HG02938 (cell line): Measurements from ENCODE around the gene SHC1.

ENCODE experiments used
- ATAC-seq: cut with Tn5 transposase; IDR thresholded peaks from one replicate; pipeline ENCODE4 v1.9.1; 2021; ENCODE audit warnings: mild to moderate bottlenecking, moderate library complexity; ENCODE audit not compliant: unreplicated experiment

The SHC1 gene

GRCh38 chr1:154970631-154971340 lies at the start of gene SHC1:
SHC1 (minus strand) TSS chr1:154970747; CDS start chr1:154970526, 221 bp downstream.
- ATAC-seq: no peak

- no peak for ATAC-seq
Measured at GRCh38 chr1:155019377-155020245, 49.1 kb upstream of the SHC1 start.

- ATAC-seq: no peak
Measured at GRCh38 chr1:155018617-155019348, 48.2 kb upstream of the SHC1 start.

GRCh38 chr1:155017946-155018316 lies 47.4 kb upstream of the SHC1 start:
- ATAC-seq: no peak

GRCh38 chr1:155017041-155017945 lies 46.7 kb upstream of the SHC1 start:
- ATAC-seq: peak; percentile 52

GRCh38 chr1:155016231-155016831 lies 45.8 kb upstream of the SHC1 start:
- ATAC-seq: no peak

GRCh38 chr1:155015527-155016230 lies 45.1 kb upstream of the SHC1 start:
- ATAC-seq: no peak

- ATAC-seq: no peak
Measured at GRCh38 chr1:155014709-155015508, 44.4 kb upstream of the SHC1 start.

GRCh38 chr1:155013632-155014031 lies 43.1 kb upstream of the SHC1 start:
- no peak for ATAC-seq

GRCh38 chr1:155012776-155013602 lies 42.4 kb upstream of the SHC1 start:
- no peak for ATAC-seq

GRCh38 chr1:155012026-155012546 lies 41.5 kb upstream of the SHC1 start:
- ATAC-seq: no peak

GRCh38 chr1:155011437-155012025 lies 41.0 kb upstream of the SHC1 start:
- ATAC-seq: no peak

- no peak for ATAC-seq
Measured at GRCh38 chr1:155011004-155011416, 40.5 kb upstream of the SHC1 start.

GRCh38 chr1:155010211-155010918 lies 39.8 kb upstream of the SHC1 start:
- no peak for ATAC-seq

GRCh38 chr1:155009742-155010141 lies 39.2 kb upstream of the SHC1 start:
- no peak for ATAC-seq

GRCh38 chr1:155009221-155009711 lies 38.7 kb upstream of the SHC1 start:
- no peak for ATAC-seq
